NCI-H1694 (cell line): ENCODE measurements around the gene ASTN2.
"Not testable (repeated sequence)": the region's sequence is repeated elsewhere in the genome, so short reads cannot be mapped to it uniquely, and the experiment has no call there.

Experiments used
- DNase-seq: peaks from one replicate; lab custom pipeline; 2025; lab: John Stamatoyannopoulos, UW

The ASTN2 gene

GRCh38 chr9:116697362-116697761, 717.5 kb downstream of the ASTN2 start:
- DNase-seq, result no peak

- DNase-seq, result no peak
Measured at GRCh38 chr9:116695438-116695837, 719.4 kb downstream of the ASTN2 start.

- no peak for DNase-seq
Measured at GRCh38 chr9:116694785-116695291, 720.0 kb downstream of the ASTN2 start.

- no peak for DNase-seq
Measured at GRCh38 chr9:116693233-116693731, 721.6 kb downstream of the ASTN2 start.

- no peak for DNase-seq
Measured at GRCh38 chr9:116692616-116693015, 722.2 kb downstream of the ASTN2 start.

- DNase-seq, result no peak
Measured at GRCh38 chr9:116691607-116692006, 723.2 kb downstream of the ASTN2 start.

GRCh38 chr9:116690805-116691204, 724.1 kb downstream of the ASTN2 start:
- DNase-seq, result not testable (repeated sequence)

GRCh38 chr9:116689486-116690032, 725.3 kb downstream of the ASTN2 start:
- DNase-seq, result no peak

GRCh38 chr9:116688806-116689485, 725.9 kb downstream of the ASTN2 start:
- DNase-seq, result no peak

GRCh38 chr9:116687754-116688135, 727.1 kb downstream of the ASTN2 start:
- DNase-seq, result no peak

GRCh38 chr9:116687074-116687753, 727.6 kb downstream of the ASTN2 start, which contains the start of gene TRIM32:
TRIM32 (plus strand) TSS chr9:116687305; CDS start chr9:116697743, 10,438 bp downstream.
- DNase-seq, result peak; percentile 61

- no peak for DNase-seq
Measured at GRCh38 chr9:116686693-116687073, 728.2 kb downstream of the ASTN2 start.

- DNase-seq, result no peak
Measured at GRCh38 chr9:116686135-116686534, 728.7 kb downstream of the ASTN2 start.

GRCh38 chr9:116685166-116685565, 729.7 kb downstream of the ASTN2 start:
- DNase-seq, result no peak

- DNase-seq, result no peak
Measured at GRCh38 chr9:116683535-116683934, 731.3 kb downstream of the ASTN2 start.

GRCh38 chr9:116674210-116674980, 740.5 kb downstream of the ASTN2 start:
- DNase-seq, result no peak

GRCh38 chr9:116673375-116673774, 741.5 kb downstream of the ASTN2 start:
- DNase-seq, result no peak

GRCh38 chr9:116671605-116672004, 743.3 kb downstream of the ASTN2 start:
- no peak for DNase-seq

GRCh38 chr9:116668970-116669695, 745.7 kb downstream of the ASTN2 start:
- DNase-seq, result no peak

- DNase-seq, result no peak
Measured at GRCh38 chr9:116663581-116663980, 751.3 kb downstream of the ASTN2 start.

GRCh38 chr9:116662646-116663310, 752.1 kb downstream of the ASTN2 start:
- no peak for DNase-seq
